Activated CD8-positive, alpha-beta memory T cell treated with anti-CD3 and anti-CD28 coated beads, Interleukin-2, amount 50 U/mL, for 1 hour (primary cell): Measurements from ENCODE around the gene PARP2.

Experiments
- DNase-seq: peaks from one replicate; pipeline ENCODE4 v3.0.0-alpha.2; 2020; ENCODE audit errors: extremely low read depth

PARP2 gene

GRCh38 chr14:20397511-20397910, 54.1 kb downstream of the PARP2 start:
- no peak for DNase-seq

GRCh38 chr14:20400589-20400964, 57.1 kb downstream of the PARP2 start:
- no peak for DNase-seq

GRCh38 chr14:20400965-20401593, 57.6 kb downstream of the PARP2 start:
- no peak for DNase-seq

GRCh38 chr14:20403521-20403920, 60.1 kb downstream of the PARP2 start:
- DNase-seq, result no peak
